ENCODE results near the gene IGLL1. TPM values are rescaled to one million over a fixed set of nuclear protein-coding genes. Genes with fewer than 3 reads are reported as not detected.
"Not testable (repeated sequence)": the region's sequence is repeated elsewhere in the genome, so short reads cannot be mapped to it uniquely, and the experiment has no call there.

Gene IGLL1
- total and polyA plus RNA-seq, 2 donors (not counting 3 experiments of a cell fraction or from before 2014, with no cell fraction given), result not detected

- Histone ChIP-seq H2AFZ (ENCODE audit: low read depth, low read length) (no peak overlapping the region), H3K4me1 (ENCODE audit: control insufficient read depth, extremely low read depth, insufficient read depth, low read length) (no peaks in the 10 kb centered on the region), H3K9me1 (replicated peaks; ENCODE audit: control insufficient read depth, extremely low read depth, insufficient read depth, low read length) (no peaks in the 10 kb centered on the region), H3K79me2 (ENCODE audit: control insufficient read depth, insufficient read depth, low read length) (no peaks in the 10 kb centered on the region), H3K9ac (replicated peaks; ENCODE audit: extremely low read depth, insufficient read depth, low read length) (no peak overlapping the region), H3K9me3 (replicated peaks; ENCODE audit: control insufficient read depth, insufficient read depth, low read length) (no peaks in the 10 kb centered on the region), H3K27me3 (ENCODE audit: control insufficient read depth in 2 of 2, insufficient read depth in 2 of 2, low read length in 2 of 2) (no peaks in the 10 kb centered on the region), H3K27ac (ENCODE audit: insufficient read depth, low read depth, low read length) (no peak overlapping the region), H3K36me3 (ENCODE audit: control insufficient read depth in 2 of 2, extremely low read depth in 1 of 2, insufficient read depth in 2 of 2, low read length in 2 of 2) (no peaks in the 10 kb centered on the region), H3K4me3 (replicated peaks in 1 of 3; ENCODE audit: insufficient read depth in 1 of 3, low read depth in 1 of 3, low read length in 3 of 3) (no peak overlapping the region), H3K4me2 (ENCODE audit: insufficient read depth, low read length) (no peak overlapping the region), H4K20me1 (replicated peaks; ENCODE audit: control insufficient read depth, extremely low read depth, insufficient read depth, low read length) (no peaks in the 10 kb centered on the region)
- DNase-seq (ENCODE audit: low read depth, low spot score), result no peak
- POLR2A ChIA-PET, result no interaction called here
- dilution Hi-C loops (cut with MboI; ENCODE audit: extremely low pct_ligation_motif_present, low sequenced_read_pairs) (no loop called here), intact Hi-C loops (cut with micrococcal nuclease) (no loop called here)
- CTCF ChIA-PET, result no interaction called here
- FAIRE-seq, result no peak
- no peak for TF ChIP-seq FOS (IDR thresholded peaks at IDR 0.05; ENCODE audit: borderline replicate concordance, insufficient read depth, low read length)
- no peak for TF ChIP-seq EZH2 (IDR thresholded peaks at IDR 0.05; ENCODE audit: borderline replicate concordance, low read depth, low read length, severe bottlenecking)
- no peak for TF ChIP-seq JUN (IDR thresholded peaks at IDR 0.05; ENCODE audit: borderline replicate concordance, insufficient read depth, insufficient read length, low read depth)
- TF ChIP-seq POLR2AphosphoS5 (IDR thresholded peaks at IDR 0.05; ENCODE audit: insufficient read depth, low read depth, low read length), result no peak
- no peak for TF ChIP-seq GATA2 (IDR thresholded peaks at IDR 0.05; ENCODE audit: insufficient read depth, insufficient read length, low read depth, low read length)
- no TSS peak for BruUV-seq (replicated peaks)
Measured at GRCh38 chr22:23574877-23575276, 5.2 kb downstream of the IGLL1 start.

- POLR2A ChIA-PET, result no interaction called here
- TF ChIP-seq GATA2 (IDR thresholded peaks at IDR 0.05; ENCODE audit: insufficient read depth, insufficient read length, low read depth, low read length), result no peak
- TF ChIP-seq CTCF (IDR thresholded peaks at IDR 0.05; ENCODE audit: extremely low read depth in 1 of 2, insufficient read depth in 1 of 2, low read depth in 1 of 2, low read length in 2 of 2), result no peak
- no peak for TF ChIP-seq POLR2AphosphoS5 (IDR thresholded peaks at IDR 0.05; ENCODE audit: insufficient read depth, low read depth, low read length)
- TF ChIP-seq MYC (IDR thresholded peaks at IDR 0.05; ENCODE audit: low read depth, low read length), result no peak
- no peak for TF ChIP-seq EZH2 (IDR thresholded peaks at IDR 0.05; ENCODE audit: borderline replicate concordance, low read depth, low read length, severe bottlenecking)
- TF ChIP-seq POLR2A (IDR thresholded peaks at IDR 0.05; ENCODE audit: low read depth, low read length), result no peak
- TF ChIP-seq JUN (IDR thresholded peaks at IDR 0.05; ENCODE audit: borderline replicate concordance, insufficient read depth, insufficient read length, low read depth), result no peak
- BruUV-seq (replicated peaks), result no TSS peak
- no peaks in the 10 kb centered on the region for H3K9me3 ChIP-seq (replicated peaks; ENCODE audit: control insufficient read depth, insufficient read depth, low read length)
- H4K20me1 ChIP-seq (replicated peaks; ENCODE audit: control insufficient read depth, extremely low read depth, insufficient read depth, low read length), result no peaks in the 10 kb centered on the region
- no peak overlapping the region for H2AFZ ChIP-seq (ENCODE audit: low read depth, low read length)
- H3K36me3 ChIP-seq (ENCODE audit: control insufficient read depth in 2 of 2, extremely low read depth in 1 of 2, insufficient read depth in 2 of 2, low read length in 2 of 2), result no peaks in the 10 kb centered on the region
- H3K27me3 ChIP-seq (ENCODE audit: control insufficient read depth in 2 of 2, insufficient read depth in 2 of 2, low read length in 2 of 2), result no peaks in the 10 kb centered on the region
- H3K4me2 ChIP-seq (ENCODE audit: insufficient read depth, low read length), result no peak overlapping the region
- H3K4me1 ChIP-seq (ENCODE audit: control insufficient read depth, extremely low read depth, insufficient read depth, low read length), result no peaks in the 10 kb centered on the region
- CTCF ChIA-PET, result no interaction called here
- H3K4me3 ChIP-seq (replicated peaks in 1 of 3; ENCODE audit: insufficient read depth in 1 of 3, low read depth in 1 of 3, low read length in 3 of 3), result no peak overlapping the region
- intact Hi-C loops (cut with micrococcal nuclease), result no loop called here
- H3K79me2 ChIP-seq (ENCODE audit: control insufficient read depth, insufficient read depth, low read length), result no peaks in the 10 kb centered on the region
- dilution Hi-C loops (cut with MboI; ENCODE audit: extremely low pct_ligation_motif_present, low sequenced_read_pairs), result no loop called here
- DNase-seq (ENCODE audit: low read depth, low spot score), result no peak
- no peak overlapping the region for H3K9ac ChIP-seq (replicated peaks; ENCODE audit: extremely low read depth, insufficient read depth, low read length)
- no peaks in the 10 kb centered on the region for H3K9me1 ChIP-seq (replicated peaks; ENCODE audit: control insufficient read depth, extremely low read depth, insufficient read depth, low read length)
- H3K27ac ChIP-seq (ENCODE audit: insufficient read depth, low read depth, low read length), result no peak overlapping the region
- no peak for FAIRE-seq
Measured at GRCh38 chr22:23574371-23574811, 5.7 kb downstream of the IGLL1 start.

DNA sequence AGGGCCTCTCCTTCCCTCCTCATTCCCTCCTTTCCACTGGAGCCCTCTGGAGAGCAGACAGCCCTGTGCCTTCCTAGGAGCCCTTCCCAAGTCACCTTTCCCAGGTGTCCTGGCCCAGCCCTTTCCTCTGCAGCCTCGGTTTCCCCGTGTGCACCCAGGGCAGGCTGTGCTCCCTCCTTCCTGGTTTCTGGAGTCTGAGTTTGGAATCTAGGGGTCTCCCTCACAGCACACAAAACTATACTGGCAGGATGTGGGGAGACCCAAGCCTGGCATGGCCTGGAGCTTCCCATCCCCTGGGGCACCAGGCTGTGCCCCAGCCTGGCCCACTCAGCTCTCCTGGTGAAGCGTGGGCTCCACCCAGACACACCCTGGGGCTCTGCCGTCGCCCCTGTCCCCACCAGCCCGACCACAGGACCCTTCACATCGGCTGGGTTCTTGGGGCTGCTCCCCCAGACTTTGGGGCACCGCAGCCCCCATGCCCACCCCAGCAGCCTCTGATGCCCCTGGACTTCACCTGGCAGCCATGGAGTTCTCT is 6.3 kb downstream of the IGLL1 start:
- H3K36me3 ChIP-seq (ENCODE audit: control insufficient read depth in 2 of 2, extremely low read depth in 1 of 2, insufficient read depth in 2 of 2, low read length in 2 of 2); H4K20me1 ChIP-seq (replicated peaks; ENCODE audit: control insufficient read depth, extremely low read depth, insufficient read depth, low read length); H3K9me1 ChIP-seq (replicated peaks; ENCODE audit: control insufficient read depth, extremely low read depth, insufficient read depth, low read length); CTCF ChIA-PET; H3K27ac ChIP-seq (ENCODE audit: insufficient read depth, low read depth, low read length); intact Hi-C loops (cut with micrococcal nuclease); dilution Hi-C loops (cut with MboI; ENCODE audit: extremely low pct_ligation_motif_present, low sequenced_read_pairs); H3K9ac ChIP-seq (replicated peaks; ENCODE audit: extremely low read depth, insufficient read depth, low read length); H3K79me2 ChIP-seq (ENCODE audit: control insufficient read depth, insufficient read depth, low read length); H3K9me3 ChIP-seq (replicated peaks; ENCODE audit: control insufficient read depth, insufficient read depth, low read length); FAIRE-seq; H3K27me3 ChIP-seq (ENCODE audit: control insufficient read depth in 2 of 2, insufficient read depth in 2 of 2, low read length in 2 of 2); H2AFZ ChIP-seq (ENCODE audit: low read depth, low read length); POLR2A ChIA-PET; BruUV-seq (replicated peaks); H3K4me3 ChIP-seq (replicated peaks in 1 of 3; ENCODE audit: insufficient read depth in 1 of 3, low read depth in 1 of 3, low read length in 3 of 3); H3K4me1 ChIP-seq (ENCODE audit: control insufficient read depth, extremely low read depth, insufficient read depth, low read length); DNase-seq (ENCODE audit: low read depth, low spot score); H3K4me2 ChIP-seq (ENCODE audit: insufficient read depth, low read length): not testable (repeated sequence)
